HG02885 (cell line): ENCODE data around the gene TRPV2.
"Not testable (repeated sequence)": the region's sequence is repeated elsewhere in the genome, so short reads cannot be mapped to it uniquely, and the experiment has no call there.

Source experiments
- ATAC-seq: cut with Tn5 transposase; IDR thresholded peaks from one replicate; pipeline ENCODE4 v1.9.1; 2021; ENCODE audit warnings: mild to moderate bottlenecking; ENCODE audit not compliant: unreplicated experiment, poor library complexity

The TRPV2 gene

DNA sequence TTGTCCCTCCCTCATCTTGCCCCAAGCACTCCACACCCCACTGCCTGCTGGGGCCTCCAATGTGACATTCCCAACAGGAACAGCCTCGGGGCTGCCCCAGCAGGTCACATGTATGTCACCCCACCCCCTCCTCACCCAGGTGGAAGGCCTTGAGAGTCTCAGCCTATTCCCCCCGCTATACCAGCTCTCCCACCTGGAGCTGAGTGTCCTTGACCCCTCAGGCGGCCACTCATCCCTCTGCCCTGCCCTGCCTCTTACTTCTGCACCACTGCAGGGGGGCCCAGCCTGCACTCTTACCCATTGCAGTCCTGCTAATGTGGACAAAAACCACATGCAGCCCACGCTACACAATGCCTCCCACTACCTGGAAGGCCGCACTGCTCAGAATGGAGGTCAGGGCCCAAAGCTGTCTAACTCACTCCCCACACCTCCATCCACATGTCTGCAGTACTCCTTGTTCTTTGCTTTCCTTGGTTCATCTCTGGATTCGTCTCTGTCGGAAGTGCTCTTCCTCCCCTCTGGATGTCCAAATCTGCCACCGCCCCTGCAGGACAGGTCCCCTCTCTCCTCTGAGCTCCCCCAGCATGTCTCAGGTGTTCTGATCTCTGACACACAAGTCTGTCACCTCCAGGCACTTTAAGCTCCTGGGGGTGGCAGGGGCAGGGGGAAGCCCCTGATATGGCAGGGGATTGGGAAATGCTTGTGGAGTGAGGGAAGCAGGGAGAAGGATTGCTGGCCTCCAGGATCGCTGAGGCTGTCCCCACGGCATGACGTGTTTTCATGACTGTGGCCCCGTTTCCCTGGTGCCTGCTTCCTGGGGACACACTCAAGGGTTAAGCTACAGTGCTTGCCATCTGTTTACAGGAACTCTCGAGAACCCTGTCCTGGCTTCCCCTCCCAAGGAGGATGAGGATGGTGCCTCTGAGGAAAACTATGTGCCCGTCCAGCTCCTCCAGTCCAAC is 20.8 kb downstream of the TRPV2 start:
- ATAC-seq, result no peak

GRCh38 chr17:16437083-16437482 is 21.7 kb downstream of the TRPV2 start:
- no peak for ATAC-seq

GRCh38 chr17:16438173-16438556 is 22.8 kb downstream of the TRPV2 start:
- peak; percentile 2 for ATAC-seq

DNA sequence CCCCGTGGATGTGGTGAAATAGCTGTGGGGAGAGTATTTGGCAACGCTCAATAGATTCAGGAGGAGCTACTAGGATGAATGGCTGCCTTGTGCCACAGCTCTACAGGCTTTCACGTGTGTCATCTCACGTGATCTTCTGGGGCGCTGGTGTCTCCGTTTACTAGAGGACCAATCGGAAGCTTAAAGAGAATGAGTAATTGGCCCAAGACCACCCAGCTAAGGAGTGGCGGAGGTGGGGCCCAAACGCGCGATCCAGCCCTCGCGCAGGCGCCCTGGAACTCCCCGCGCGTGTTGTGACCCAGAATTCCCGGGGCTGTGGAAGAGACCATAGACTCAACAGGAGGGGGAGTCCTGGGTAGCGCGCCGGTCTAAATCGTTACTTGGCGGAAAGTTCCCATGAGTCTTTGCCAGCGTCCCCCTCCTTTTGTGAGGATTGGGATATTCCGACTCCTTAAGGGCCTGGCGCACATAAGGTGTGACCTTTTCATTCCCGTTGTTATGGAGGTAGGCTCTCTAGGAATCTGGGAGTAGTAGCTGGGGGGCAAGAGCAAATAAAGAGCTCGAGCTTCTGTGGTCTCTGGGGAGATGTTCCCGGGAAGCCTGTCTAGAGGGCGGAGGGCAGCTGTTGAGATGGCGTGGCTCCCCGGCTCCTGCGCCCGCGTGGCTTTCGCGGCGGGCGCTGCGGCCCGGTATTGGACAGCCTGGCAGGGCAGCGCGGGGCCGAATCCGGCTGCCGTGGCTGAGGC is 23.4 kb downstream of the TRPV2 start:
- peak; percentile 86 for ATAC-seq

DNA sequence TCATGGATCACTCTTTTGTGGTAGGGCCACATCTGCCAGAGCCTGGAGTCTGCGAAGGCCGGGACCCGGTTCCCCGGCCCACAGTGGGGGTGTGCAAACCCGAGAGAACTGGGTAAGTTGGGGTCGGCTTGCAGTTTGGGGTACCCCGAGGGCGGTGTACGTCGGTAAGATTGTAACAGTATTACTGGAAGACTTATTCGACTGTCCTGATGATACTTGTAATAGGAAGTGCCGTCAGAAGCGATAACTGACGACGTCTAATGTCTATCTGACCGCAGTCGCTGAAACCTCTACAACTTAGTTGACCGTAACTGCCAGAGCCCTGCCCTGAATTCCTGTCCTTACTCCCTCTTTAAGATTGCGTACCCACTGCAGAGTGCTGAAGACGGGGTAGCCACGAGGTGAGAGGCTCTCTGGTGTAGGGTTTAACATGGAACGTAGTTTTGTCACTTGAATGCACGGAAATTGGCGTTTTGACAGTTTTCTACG is 24.0 kb downstream of the TRPV2 start:
- ATAC-seq, result no peak

DNA sequence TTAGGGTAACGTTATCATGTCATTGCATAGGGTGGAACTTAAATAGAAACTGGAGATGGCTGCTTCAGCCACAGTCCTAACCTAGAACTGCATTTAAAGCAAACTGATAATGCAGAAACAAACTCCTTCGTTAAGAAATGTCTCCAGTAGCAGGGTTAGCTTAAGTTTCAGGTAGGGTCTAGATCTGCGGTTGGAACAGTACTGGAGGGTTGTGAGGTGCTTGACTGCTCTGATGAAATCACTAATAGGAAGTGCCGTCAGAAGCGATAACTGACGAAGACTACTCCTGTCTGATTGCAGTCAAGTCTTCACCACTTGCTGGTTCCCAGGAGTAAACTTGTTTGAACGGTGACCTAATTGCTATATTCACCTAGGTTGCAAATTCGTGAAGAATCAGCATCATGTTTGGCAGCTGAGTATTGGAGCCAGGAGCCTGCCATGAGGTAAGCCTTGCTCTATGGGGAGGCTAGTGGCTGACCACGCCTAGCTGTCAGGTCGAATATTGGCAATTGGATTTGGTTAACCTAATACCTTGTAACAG is 24.5 kb downstream of the TRPV2 start:
- ATAC-seq, result no peak

GRCh38 chr17:16440354-16440753 is 25.0 kb downstream of the TRPV2 start:
- ATAC-seq, result not testable (repeated sequence)

- ATAC-seq, result no peak
Measured at GRCh38 chr17:16440901-16441629, 25.7 kb downstream of the TRPV2 start.

DNA sequence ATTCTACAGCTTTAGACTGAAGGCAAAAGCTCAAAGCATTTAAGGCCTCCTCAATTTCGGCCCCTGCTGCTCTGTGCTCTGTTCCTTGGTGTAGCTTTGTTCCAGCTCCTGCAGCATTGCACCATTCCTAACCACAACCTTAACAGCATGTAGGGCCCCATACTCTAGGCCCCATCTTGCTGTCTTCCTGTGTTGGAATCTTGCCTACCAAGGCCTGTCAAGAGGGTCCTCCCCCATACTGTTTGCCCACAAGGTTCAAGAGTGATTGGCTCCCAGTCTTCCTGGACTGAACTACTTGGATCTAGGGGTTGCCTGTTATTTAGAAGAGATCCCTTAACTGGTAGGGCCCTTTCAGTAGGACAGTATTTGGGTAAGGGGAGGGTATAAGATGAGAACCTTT is 26.8 kb downstream of the TRPV2 start:
- no peak for ATAC-seq

GRCh38 chr17:16442594-16443510 is 27.5 kb downstream of the TRPV2 start:
- ATAC-seq, result no peak

- ATAC-seq, result no peak
Measured at GRCh38 chr17:16443511-16444257, 28.3 kb downstream of the TRPV2 start.

- no peak for ATAC-seq
Measured at GRCh38 chr17:16444258-16444886, 29.0 kb downstream of the TRPV2 start.

GRCh38 chr17:16446338-16446983 is 31.1 kb downstream of the TRPV2 start:
- no peak for ATAC-seq

DNA sequence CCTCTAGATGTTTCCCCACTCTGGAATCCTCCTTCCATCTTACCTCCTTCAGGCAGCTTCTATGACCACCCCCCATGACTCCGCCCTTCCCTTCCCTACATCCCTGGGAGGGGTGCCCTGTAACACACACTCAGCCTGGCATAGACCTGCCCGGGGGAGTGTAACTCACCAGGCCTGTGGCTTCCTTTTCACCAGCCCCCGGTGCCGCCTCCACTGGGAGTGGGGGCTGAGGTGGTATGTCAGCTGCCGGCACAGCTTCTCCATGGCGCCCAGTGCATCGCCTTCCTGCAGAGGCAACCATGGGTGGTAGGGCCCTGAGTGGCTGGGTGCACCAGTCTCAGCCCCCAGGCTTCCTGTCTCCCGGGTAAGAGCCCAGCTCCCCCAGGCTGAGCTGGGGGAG is 32.3 kb downstream of the TRPV2 start:
- ATAC-seq, result no peak

GRCh38 chr17:16448490-16448889 is 33.1 kb downstream of the TRPV2 start:
- ATAC-seq, result no peak

DNA sequence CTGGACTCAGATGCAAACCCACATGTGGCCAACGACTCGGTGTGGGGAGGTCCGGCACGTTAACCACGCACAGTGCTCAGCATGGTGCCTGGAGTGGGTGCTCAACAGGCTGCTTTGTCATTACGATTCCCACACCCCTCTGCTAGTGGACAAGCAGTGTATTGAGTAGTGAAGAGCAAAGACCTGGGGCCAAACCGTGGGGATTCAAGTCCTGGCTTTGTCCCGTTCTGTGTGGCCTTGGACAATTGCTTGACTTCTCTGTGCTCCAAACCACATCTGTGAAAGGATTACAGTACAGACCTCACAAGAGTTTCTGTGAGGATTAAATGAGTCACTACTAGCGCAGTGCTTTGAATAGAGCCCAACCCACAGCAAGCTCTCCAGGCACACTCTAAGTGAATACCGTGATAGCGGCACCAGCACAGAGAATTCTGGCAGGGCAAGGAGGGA is 33.8 kb downstream of the TRPV2 start:
- no peak for ATAC-seq

GRCh38 chr17:16450028-16450427 is 34.7 kb downstream of the TRPV2 start:
- ATAC-seq, result no peak

DNA sequence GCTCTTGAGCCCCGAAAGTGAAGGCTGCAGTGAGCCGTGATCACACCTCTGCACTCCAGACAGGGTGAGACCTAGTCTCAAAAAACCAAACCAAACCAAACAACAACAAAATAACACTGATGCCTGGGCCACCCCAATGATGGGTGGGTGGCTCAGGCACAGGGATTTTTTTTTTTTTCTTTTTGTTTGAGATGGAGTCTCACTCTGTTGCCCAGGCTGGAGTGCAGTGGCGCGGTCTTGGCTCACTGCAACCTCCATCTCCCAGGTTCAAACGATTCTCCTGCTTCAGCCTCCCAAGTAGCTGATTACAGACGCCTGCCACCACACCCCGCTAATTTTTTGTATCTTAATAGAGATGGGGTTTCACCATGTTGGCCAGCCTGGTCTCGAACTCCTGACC is 36.9 kb downstream of the TRPV2 start:
- not testable (repeated sequence) for ATAC-seq
